Suprapubic skin (tissue), 4 donors: Measurements from ENCODE around the gene MCTS1. TPM values are rescaled to one million over a fixed set of nuclear protein-coding genes. Genes with fewer than 3 reads are reported as not detected.
A peak's percentile ranks its signal among the peaks of the same experiment; 100 is the strongest.

Experiments
- DNase-seq, 2 donors: peaks; one replicate each; pipeline ENCODE4 v3.0.0-alpha.2; 2019; ENCODE audit warnings: low spot score in 2 of 2
- H3K27ac ChIP-seq: fragments of 200-600 bp; sonication (generic); one replicate; pipeline ENCODE4 v1.5.1; 2019
- H3K27me3 ChIP-seq: fragments of 200-600 bp; sonication (generic); one replicate; pipeline ENCODE4 v1.5.1; 2019
- H3K36me3 ChIP-seq: fragments of 200-600 bp; sonication (generic); one replicate; pipeline ENCODE4 v1.5.1; 2019
- H3K4me1 ChIP-seq: fragments of 200-600 bp; sonication (generic); one replicate; pipeline ENCODE4 v1.5.1; 2019
- H3K4me3 ChIP-seq: fragments of 200-600 bp; sonication (generic); one replicate; pipeline ENCODE4 v1.5.1; 2019; ENCODE audit warnings: mild to moderate bottlenecking
- H3K9me3 ChIP-seq: fragments of 200-600 bp; sonication (generic); one replicate; pipeline ENCODE4 v1.5.1; 2019
- EP300 ChIP-seq: sonication (generic); formaldehyde crosslinking; IDR thresholded peaks from one replicate; pipeline ENCODE4 v1.6.1; 2017; ENCODE audit warnings: antibody characterized with exemption
- POLR2A ChIP-seq, 2 donors: fragments of 450-650 bp; IDR thresholded peaks; one replicate each; pipeline ENCODE4 v1.6.1; 2017; ENCODE audit warnings: antibody characterized with exemption in 2 of 2, mild to moderate bottlenecking in 2 of 2, moderate library complexity in 2 of 2
- POLR2AphosphoS5 ChIP-seq, 3 donors: sonication (generic); formaldehyde crosslinking; IDR thresholded peaks; one replicate each; pipeline ENCODE4 v1.6.1; 2017; ENCODE audit warnings: antibody characterized with exemption in 3 of 3
- WGBS: methylation state at CpG from one replicate; pipeline ENCODE4 v1.1.5; 2018; 5-methylcytosine and 5-hydroxymethylcytosine counted together
- total RNA-seq, 4 donors: library from RNA; depleted of rRNA; stranded (reverse); fragments of >200 nt; gene quantifications; one replicate each; pipeline ENCODE4 v1.1.0, GENCODE V29; 2016
- TF ChIP-seq, protein P1 (sequence below), 2 donors: fragments of 200-600 bp in 1 of 2; fragments of 450-650 bp in 1 of 2; sonication (generic) in 1 of 2; IDR thresholded peaks; one replicate each; pipeline ENCODE4 v1.5.1; 2016 to 2019; ENCODE audit warnings: antibody characterized with exemption in 2 of 2, mild to moderate bottlenecking in 1 of 2, moderate library complexity in 1 of 2

The MCTS1 gene
- total RNA-seq, 4 donors from 2014 or later, result 17.6 to 25.7 (median 21.5) TPM

DNA sequence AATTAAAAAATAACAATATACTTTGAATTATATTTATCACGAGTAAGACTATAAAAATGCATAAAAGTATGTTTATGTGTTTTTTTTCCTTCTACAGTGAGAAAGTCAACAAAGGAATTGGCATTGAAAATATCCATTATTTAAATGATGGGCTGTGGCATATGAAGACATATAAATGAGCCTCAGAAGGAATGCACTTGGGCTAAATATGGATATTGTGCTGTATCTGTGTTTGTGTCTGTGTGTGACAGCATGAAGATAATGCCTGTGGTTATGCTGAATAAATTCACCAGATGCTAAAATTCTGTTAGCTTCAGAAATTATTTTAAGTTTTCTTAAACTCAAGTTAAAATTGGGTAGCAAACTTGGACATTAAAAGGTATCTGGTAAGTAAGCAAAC lies 8.2 kb downstream of the MCTS1 start:
- Histone ChIP-seq H3K9me3 (no peaks in the 10 kb centered on the region), H3K4me3 (no peak overlapping the region), H3K4me1 (no peaks in the 10 kb centered on the region), H3K36me3 (peaks cover 4% of the 10 kb centered on the region), H3K27ac (no peak overlapping the region), H3K27me3 (no peaks in the 10 kb centered on the region)
- 69% methylated on average over 1 of the region's 1 CpG for WGBS
- no peak for DNase-seq
- TF ChIP-seq POLR2A (IDR thresholded peaks at IDR 0.05), result no peak
- no peak for TF ChIP-seq POLR2AphosphoS5 (IDR thresholded peaks at IDR 0.05)
- TF ChIP-seq EP300, result no peak
- TF ChIP-seq, protein P1, sequence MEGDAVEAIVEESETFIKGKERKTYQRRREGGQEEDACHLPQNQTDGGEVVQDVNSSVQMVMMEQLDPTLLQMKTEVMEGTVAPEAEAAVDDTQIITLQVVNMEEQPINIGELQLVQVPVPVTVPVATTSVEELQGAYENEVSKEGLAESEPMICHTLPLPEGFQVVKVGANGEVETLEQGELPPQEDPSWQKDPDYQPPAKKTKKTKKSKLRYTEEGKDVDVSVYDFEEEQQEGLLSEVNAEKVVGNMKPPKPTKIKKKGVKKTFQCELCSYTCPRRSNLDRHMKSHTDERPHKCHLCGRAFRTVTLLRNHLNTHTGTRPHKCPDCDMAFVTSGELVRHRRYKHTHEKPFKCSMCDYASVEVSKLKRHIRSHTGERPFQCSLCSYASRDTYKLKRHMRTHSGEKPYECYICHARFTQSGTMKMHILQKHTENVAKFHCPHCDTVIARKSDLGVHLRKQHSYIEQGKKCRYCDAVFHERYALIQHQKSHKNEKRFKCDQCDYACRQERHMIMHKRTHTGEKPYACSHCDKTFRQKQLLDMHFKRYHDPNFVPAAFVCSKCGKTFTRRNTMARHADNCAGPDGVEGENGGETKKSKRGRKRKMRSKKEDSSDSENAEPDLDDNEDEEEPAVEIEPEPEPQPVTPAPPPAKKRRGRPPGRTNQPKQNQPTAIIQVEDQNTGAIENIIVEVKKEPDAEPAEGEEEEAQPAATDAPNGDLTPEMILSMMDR (IDR thresholded peaks at IDR 0.05), result no peak

DNA sequence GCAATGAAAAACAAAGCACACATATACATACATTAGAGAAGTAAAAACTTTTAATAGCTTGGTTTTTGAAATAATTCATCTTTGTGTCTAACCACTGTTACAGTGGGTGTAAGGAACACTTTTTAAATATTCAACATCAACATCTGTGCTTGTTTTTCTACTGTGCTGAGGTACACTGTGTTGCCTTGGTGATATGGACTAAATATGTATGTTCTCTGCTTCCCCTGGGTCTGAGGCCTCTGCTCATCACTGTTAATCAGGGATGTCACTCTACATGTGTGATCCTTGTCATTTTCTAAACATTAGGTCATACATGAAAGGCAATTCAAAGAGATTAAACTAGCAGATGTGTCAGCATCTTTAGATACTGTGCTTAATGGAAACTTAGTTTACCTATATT lies 10.9 kb downstream of the MCTS1 start:
- no peaks in the 10 kb centered on the region for H3K4me1 ChIP-seq
- H3K27me3 ChIP-seq, result no peaks in the 10 kb centered on the region
- no peak overlapping the region for H3K27ac ChIP-seq
- peaks cover 4% of the 10 kb centered on the region for H3K36me3 ChIP-seq
- H3K9me3 ChIP-seq, result no peaks in the 10 kb centered on the region
- no peak overlapping the region for H3K4me3 ChIP-seq
- no peak for TF ChIP-seq POLR2A (IDR thresholded peaks at IDR 0.05)
- TF ChIP-seq, protein P1 (IDR thresholded peaks at IDR 0.05), result no peak
- no peak for TF ChIP-seq EP300
- no peak for TF ChIP-seq POLR2AphosphoS5 (IDR thresholded peaks at IDR 0.05)
- DNase-seq, result no peak

DNA sequence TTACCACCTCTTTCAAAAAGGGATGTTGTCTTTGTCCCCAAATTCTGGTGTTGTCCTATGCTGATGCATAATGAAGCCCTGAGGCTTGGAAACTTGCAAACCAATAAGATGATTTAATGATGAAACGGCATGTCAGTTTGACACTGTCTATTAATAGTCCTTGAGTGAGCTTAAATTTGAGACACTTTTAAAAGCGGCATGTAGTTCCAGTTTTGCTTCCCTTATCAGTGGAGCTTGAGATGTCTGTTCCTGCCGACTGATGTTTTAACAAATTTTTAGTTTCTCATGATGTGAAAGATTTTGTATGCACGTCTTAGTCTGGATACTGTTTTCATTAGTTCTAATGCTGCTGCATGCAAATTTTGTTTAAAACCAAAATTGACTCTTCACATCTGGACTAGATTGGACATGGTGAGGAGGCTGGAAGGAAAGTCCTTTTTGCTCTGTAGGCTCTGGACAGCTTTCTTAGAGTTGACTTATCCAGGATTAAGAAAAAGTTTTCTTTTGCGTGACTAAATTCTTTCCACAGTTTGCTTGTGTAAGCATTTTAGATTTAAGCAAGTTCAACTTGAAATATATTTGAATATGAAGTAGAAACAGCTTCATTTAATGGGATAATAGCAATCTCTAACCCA lies 14.2 kb downstream of the MCTS1 start:
- Histone ChIP-seq H3K27me3 (no peaks in the 10 kb centered on the region), H3K36me3 (no peaks in the 10 kb centered on the region), H3K4me1 (no peaks in the 10 kb centered on the region), H3K4me3 (no peak overlapping the region), H3K9me3 (no peaks in the 10 kb centered on the region), H3K27ac (no peak overlapping the region)
- TF ChIP-seq EP300 (no peak), POLR2A (IDR thresholded peaks at IDR 0.05) (no peak), POLR2AphosphoS5 (IDR thresholded peaks at IDR 0.05) (no peak)
- TF ChIP-seq, protein P1 (IDR thresholded peaks at IDR 0.05), result no peak
- no peak for DNase-seq
- WGBS, result 71% methylated on average over 5 of the region's 5 CpGs

DNA sequence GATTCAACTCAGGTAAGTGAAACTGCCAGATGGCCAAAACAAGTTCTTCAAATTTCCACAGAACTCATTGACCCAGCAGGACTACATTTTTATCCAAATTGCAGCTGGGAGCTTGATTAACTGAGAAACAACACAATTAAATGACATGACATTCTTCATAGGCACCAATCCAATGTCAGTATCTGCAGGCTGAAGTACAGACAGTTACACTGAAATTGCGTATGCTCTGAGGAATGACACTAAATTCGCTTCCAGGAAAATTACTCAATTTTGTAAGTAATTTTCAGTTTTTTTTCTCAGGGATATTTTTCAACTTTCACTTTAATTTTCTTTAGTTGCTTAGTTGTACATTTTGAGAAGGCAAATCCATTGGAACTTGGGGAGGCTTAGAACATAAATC lies 21.5 kb downstream of the MCTS1 start:
- H3K27ac ChIP-seq, result peak overlapping the region; percentile 6
- TF ChIP-seq POLR2A (IDR thresholded peaks at IDR 0.05) (no peak), POLR2AphosphoS5 (IDR thresholded peaks at IDR 0.05) (no peak), EP300 (no peak)
- TF ChIP-seq, protein P1 (IDR thresholded peaks at IDR 0.05), result no peak

DNA sequence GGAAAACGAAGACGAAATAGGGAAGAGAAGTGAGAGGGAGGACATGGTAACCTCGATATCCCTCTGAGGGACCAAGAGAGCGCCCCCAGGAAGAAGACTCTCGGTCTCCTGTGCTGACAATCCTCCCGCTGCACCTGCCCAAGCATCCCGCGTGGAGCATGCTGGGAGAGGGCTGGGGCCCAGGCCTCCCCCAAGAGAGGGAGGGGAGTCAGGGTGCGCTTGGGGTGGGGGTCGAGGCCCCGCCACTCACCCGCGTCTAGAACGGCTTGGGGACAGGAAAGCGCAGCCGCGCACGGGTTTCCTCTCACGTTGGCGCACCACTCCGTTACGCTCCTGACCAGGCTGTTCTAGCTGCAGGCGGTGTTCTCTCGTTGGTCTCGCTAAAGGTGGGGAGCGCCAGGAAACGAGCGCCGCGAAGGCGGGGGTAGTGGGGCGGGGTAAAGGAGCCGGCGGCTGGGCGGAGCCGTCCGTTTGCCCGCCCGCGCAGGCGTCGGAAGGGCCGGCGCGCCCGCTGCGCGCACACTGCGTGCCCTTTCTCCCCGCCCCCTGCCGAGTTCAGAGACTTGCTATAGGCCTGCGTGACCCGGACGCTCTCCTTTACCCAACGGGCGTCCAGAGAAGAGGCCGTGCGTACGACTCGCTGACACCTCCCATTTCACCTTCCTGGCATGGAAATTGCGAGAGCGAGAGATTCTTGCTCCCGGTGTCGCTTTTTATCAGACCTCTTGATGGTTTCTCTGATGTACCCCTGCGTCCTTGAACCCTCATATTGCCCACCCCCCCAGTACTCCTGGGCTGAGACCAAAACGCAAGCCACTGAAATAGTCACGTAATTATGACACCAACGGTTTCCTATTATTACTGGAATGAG lies 26.0 kb downstream of the MCTS1 start, which contains the start of gene C1GALT1C1:
C1GALT1C1 (minus strand) TSS at position 388 of the 871 bp plus-strand sequence. CDS start 2,888 bp downstream, outside the sequence.
- H3K4me3 ChIP-seq, result peak within 1 kb of the TSS; percentile 68
- peak; percentile 93 to 94 for DNase-seq
- peak within 1 kb of the TSS; percentile 86 for H3K27ac ChIP-seq
- no peaks in the 10 kb centered on the region for H3K9me3 ChIP-seq
- TF ChIP-seq POLR2AphosphoS5 (IDR thresholded peaks at IDR 0.05) (peak in 1 of 3 donors; percentile 14), EP300 (no peak), POLR2A (IDR thresholded peaks at IDR 0.05) (peak in 1 of 2 donors; percentile 26)
- TF ChIP-seq, protein P1 (IDR thresholded peaks at IDR 0.05), result no peak
- no peaks in the 10 kb centered on the region for H3K36me3 ChIP-seq
- WGBS, result 45% methylated on average over 49 of the region's 68 CpGs
- H3K4me1 ChIP-seq, result peaks cover 5% of the 10 kb centered on the region
- H3K27me3 ChIP-seq, result no peaks in the 10 kb centered on the region

More for the DNA sequence above, 21.5 kb downstream of the MCTS1 start:
- Histone ChIP-seq H3K4me1 (peaks cover 5% of the 10 kb centered on the region), H3K36me3 (no peaks in the 10 kb centered on the region), H3K27me3 (no peaks in the 10 kb centered on the region), H3K9me3 (no peaks in the 10 kb centered on the region), H3K4me3 (no peak overlapping the region)
- 55% methylated on average over 2 of the region's 2 CpGs for WGBS
- no peak for DNase-seq
